HEK293 (cell line): ENCODE results near the gene SYNPO2.

Source experiments
- ZNF184 ChIP-seq: fragments of 450-650 bp; IDR thresholded peaks from 2 replicates; pipeline ENCODE4 v1.5.1; 2018; ENCODE audit warnings: missing biosample characterization, mild to moderate bottlenecking, missing genetic modification characterization
- ZNF791 ChIP-seq: fragments of 450-650 bp; formaldehyde crosslinking; IDR thresholded peaks from 2 replicates; pipeline ENCODE4 v1.5.1; 2016; ENCODE audit warnings: missing biosample characterization, missing genetic modification characterization

DNA sequence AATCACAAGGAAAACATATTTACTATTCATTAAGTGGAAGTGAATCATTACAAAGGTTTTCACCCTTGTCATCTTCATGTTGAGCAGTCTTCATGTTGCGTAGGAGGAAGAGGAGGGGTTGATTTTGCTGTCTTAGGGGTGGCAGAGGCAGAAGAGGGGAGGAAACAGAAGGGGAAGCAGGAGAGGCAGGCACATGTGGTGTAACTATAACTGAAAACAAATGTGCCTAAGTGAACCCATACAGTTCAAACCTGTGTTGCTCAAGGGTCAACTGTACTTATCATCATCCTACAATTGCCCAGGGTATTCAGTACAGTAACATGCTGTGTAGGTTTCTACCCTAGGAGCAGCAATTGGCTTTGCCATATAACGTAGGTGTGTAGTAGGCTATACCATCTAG is 47.2 kb downstream of the SYNPO2 start:
- TF ChIP-seq ZNF184 (tag by site-specific recombination) (no peak), ZNF791 (tag by site-specific recombination) (no peak)
